Neural progenitor cell (in vitro differentiated cells): ENCODE data around the gene GUSB.

ENCODE experiments used
- EZH2 ChIP-seq: fragments of 200-600 bp; sonication (generic); IDR thresholded peaks from 2 replicates; pipeline ENCODE4 v1.6.1; 2017; ENCODE audit warnings: antibody characterized with exemption, mild to moderate bottlenecking, moderate library complexity
- EZH2phosphoT487 ChIP-seq: fragments of 200-600 bp; sonication (generic); IDR thresholded peaks from 2 replicates; pipeline ENCODE4 v1.6.1; 2017; ENCODE audit warnings: antibody characterized with exemption
- TF ChIP-seq, protein P1 (sequence below): fragments of 200-600 bp; sonication (generic); IDR thresholded peaks from 2 replicates; pipeline ENCODE4 v1.5.1; 2017; ENCODE audit warnings: antibody characterized with exemption, mild to moderate bottlenecking

DNA sequence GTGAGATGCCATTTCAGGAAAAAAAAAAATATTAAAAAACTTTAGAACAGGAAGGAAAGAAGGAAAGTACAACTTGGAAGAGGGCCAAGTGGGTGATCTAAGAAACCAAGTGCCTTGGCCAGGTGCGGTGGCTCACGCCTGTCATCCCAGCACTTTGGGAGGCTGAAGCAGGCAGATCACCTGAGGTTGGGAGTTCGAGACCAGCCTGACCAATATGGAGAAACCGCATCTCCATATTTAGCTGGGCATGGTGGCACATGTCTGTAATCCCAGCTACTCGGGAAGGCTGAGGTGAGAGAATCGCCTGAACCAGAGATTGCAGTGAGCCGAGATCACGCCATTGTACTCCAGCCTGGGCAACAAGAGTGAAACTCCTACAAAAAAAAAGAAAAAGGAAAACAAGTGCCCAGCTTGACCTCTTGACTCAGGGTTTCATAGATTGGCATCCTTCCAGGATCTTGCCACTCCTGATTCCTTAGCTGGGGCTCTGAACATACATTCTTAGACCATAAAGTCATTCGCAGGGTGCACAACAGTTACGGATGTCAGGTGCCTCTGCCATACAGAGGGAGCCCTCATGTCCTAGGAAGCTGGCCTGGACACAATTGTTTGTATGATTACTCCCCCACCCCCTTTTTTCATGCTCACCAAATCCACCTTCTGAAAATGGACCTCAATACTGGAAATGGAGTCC, 2.1 kb upstream of the GUSB start:
- TF ChIP-seq, protein P1, sequence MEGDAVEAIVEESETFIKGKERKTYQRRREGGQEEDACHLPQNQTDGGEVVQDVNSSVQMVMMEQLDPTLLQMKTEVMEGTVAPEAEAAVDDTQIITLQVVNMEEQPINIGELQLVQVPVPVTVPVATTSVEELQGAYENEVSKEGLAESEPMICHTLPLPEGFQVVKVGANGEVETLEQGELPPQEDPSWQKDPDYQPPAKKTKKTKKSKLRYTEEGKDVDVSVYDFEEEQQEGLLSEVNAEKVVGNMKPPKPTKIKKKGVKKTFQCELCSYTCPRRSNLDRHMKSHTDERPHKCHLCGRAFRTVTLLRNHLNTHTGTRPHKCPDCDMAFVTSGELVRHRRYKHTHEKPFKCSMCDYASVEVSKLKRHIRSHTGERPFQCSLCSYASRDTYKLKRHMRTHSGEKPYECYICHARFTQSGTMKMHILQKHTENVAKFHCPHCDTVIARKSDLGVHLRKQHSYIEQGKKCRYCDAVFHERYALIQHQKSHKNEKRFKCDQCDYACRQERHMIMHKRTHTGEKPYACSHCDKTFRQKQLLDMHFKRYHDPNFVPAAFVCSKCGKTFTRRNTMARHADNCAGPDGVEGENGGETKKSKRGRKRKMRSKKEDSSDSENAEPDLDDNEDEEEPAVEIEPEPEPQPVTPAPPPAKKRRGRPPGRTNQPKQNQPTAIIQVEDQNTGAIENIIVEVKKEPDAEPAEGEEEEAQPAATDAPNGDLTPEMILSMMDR, result no peak
- TF ChIP-seq EZH2 (no peak), EZH2phosphoT487 (no peak)
